ENCODE measurements around the gene COX6B1. TPM values are rescaled to one million over a fixed set of nuclear protein-coding genes. Genes with fewer than 3 reads are reported as not detected.

Gene COX6B1
- total and polyA plus RNA-seq, 2 of the 8 experiments (the other 6 are each of a cell fraction or from before 2014, with no cell fraction given), result 437 to 1,052 TPM

DNA sequence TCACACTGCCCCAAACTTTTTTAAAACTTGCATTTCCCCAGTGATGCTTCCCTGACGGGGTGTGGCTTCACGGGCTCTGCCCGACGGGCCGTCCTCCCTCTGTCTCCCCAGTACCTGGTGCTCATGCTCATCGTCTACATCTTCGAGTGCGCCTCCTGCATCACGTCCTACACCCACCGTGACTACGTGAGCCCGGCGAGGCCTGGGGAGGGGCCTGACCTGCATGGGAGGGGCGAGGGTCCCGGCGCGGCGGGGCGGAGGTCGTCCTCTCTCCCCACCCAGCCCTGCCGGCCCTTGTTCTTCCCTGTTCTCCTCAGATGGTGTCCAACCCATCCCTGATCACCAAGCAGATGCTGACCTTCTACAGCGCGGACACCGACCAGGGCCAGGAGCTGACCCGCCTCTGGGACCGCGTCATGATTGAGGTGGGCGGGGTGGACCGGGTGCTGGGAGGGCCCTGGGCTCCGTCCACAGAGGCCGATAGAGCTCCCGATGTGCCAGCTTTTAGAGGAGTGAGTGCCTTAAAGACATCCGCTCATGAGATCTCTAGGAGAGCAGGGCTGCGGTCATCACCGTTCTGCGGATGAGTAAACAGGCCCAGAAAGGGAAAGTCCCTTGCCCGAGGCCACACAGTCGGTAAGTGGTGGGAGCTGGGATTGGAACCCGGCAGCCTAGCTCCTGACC, 25.1 kb downstream of the COX6B1 start (continued):
- TF ChIP-seq CTBP2 (IDR thresholded peaks at IDR 0.05; ENCODE audit: borderline replicate concordance, insufficient read depth, insufficient read length, low read length) (no peak), BACH1 (IDR thresholded peaks at IDR 0.05; ENCODE audit: low read length) (no peak), POU5F1 (IDR thresholded peaks at IDR 0.05; ENCODE audit: low read depth, low read length) (no peak), SP4 (IDR thresholded peaks at IDR 0.05; ENCODE audit: low read length) (no peak), SIX5 (IDR thresholded peaks at IDR 0.05; ENCODE audit: low read depth, low read length) (no peak)
- TF ChIP-seq, protein P1, sequence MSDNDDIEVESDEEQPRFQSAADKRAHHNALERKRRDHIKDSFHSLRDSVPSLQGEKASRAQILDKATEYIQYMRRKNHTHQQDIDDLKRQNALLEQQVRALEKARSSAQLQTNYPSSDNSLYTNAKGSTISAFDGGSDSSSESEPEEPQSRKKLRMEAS (IDR thresholded peaks at IDR 0.05), result peak; percentile 55; the same call in 1 of the 2 replicates
- TF ChIP-seq, protein P2, sequence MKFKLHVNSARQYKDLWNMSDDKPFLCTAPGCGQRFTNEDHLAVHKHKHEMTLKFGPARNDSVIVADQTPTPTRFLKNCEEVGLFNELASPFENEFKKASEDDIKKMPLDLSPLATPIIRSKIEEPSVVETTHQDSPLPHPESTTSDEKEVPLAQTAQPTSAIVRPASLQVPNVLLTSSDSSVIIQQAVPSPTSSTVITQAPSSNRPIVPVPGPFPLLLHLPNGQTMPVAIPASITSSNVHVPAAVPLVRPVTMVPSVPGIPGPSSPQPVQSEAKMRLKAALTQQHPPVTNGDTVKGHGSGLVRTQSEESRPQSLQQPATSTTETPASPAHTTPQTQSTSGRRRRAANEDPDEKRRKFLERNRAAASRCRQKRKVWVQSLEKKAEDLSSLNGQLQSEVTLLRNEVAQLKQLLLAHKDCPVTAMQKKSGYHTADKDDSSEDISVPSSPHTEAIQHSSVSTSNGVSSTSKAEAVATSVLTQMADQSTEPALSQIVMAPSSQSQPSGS (IDR thresholded peaks at IDR 0.05; ENCODE audit: low read length), result no peak
